Measurements from ENCODE around the gene ELAVL1.

The ELAVL1 gene

DNA sequence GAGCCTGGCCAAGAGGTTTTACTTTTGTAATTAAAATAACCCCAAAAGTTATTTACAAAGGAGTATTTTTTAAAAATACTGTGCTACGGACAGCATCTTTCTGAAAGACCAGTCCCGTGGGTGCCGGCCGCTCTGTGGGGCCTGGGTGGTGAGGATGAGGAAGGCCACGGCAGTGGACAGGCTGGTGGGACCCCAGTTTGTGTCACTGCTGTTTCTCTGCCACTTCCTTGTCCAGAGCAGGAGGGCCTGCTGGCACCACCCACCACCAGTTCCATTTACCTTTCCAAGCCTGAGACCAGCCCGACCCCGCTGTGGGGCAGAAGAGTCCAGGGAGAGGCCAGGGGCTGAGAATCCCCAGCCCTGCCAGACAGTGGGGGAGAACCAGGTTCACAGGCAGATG lies 23.8 kb downstream of the ELAVL1 start:
- Histone ChIP-seq H3K36me3 (ENCODE audit: control insufficient read depth, insufficient read depth, low read length) (peaks cover 28% of the 10 kb centered on the region), H3K4me3 (ENCODE audit: low read length) (no peak overlapping the region), H3K9ac (ENCODE audit: low read length) (no peak overlapping the region), H3K4me1 (ENCODE audit: control insufficient read depth, insufficient read depth, low read length) (no peaks in the 10 kb centered on the region), H3K27me3 (ENCODE audit: control insufficient read depth, insufficient read depth, low read length) (no peaks in the 10 kb centered on the region), H3K27ac (ENCODE audit: low read depth, low read length) (no peak overlapping the region)

DNA sequence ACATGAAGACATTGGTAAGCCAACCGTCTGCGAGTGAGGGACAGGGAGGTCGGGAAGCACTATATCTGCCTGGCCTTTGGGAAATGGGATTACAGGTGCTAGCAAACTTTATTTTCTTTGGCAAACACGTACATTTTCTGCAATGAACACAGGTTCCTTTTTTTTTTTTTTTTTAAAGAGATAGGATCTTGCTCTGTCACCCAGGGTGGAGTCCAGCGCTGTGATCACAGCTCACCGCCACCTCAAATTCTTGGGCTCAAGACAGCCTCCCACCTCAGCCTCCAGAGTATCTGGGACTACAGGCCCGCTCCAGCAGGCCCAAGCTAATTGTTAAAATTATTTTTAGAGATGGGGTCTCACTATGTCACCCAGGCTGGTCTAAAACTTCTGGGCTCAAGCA lies 24.2 kb downstream of the ELAVL1 start:
- peaks cover 28% of the 10 kb centered on the region for H3K36me3 ChIP-seq (ENCODE audit: control insufficient read depth, insufficient read depth, low read length)

DNA sequence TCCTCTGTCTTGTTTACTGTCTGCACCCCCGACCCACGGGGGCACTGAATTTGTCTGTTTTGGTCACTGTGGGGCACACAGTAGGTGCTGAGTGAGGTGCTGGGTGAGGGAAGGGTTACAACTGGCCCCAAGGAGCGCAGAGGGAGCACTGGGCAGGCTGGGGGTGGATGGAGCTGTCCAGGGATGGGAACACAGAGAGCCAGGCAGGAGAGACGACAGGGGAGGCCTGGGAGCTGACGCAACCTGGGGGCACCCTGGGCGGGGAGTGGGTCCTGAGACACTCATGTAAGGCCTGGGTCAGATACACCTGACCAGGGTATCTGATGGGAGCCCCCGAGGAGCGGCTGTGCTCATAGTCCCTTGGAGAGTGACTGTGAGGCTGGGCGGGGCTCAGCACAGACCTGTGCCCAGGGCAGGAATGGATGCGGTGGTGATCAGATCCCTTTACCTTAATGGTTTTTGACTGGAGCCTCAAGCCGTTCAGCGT lies 24.8 kb downstream of the ELAVL1 start:
- H3K9ac ChIP-seq (ENCODE audit: low read length), result no peak overlapping the region
- no peak overlapping the region for H3K27ac ChIP-seq (ENCODE audit: low read depth, low read length)
- H3K36me3 ChIP-seq (ENCODE audit: control insufficient read depth, insufficient read depth, low read length), result peaks cover 28% of the 10 kb centered on the region
- H3K4me3 ChIP-seq (ENCODE audit: low read length), result no peak overlapping the region
- H3K27me3 ChIP-seq (ENCODE audit: control insufficient read depth, insufficient read depth, low read length), result no peaks in the 10 kb centered on the region
- no peaks in the 10 kb centered on the region for H3K4me1 ChIP-seq (ENCODE audit: control insufficient read depth, insufficient read depth, low read length)

More for the DNA sequence above, 24.2 kb downstream of the ELAVL1 start:
- Histone ChIP-seq H3K27me3 (ENCODE audit: control insufficient read depth, insufficient read depth, low read length) (no peaks in the 10 kb centered on the region), H3K4me1 (ENCODE audit: control insufficient read depth, insufficient read depth, low read length) (no peaks in the 10 kb centered on the region), H3K9ac (ENCODE audit: low read length) (no peak overlapping the region), H3K4me3 (ENCODE audit: low read length) (no peak overlapping the region), H3K27ac (ENCODE audit: low read depth, low read length) (no peak overlapping the region)

DNA sequence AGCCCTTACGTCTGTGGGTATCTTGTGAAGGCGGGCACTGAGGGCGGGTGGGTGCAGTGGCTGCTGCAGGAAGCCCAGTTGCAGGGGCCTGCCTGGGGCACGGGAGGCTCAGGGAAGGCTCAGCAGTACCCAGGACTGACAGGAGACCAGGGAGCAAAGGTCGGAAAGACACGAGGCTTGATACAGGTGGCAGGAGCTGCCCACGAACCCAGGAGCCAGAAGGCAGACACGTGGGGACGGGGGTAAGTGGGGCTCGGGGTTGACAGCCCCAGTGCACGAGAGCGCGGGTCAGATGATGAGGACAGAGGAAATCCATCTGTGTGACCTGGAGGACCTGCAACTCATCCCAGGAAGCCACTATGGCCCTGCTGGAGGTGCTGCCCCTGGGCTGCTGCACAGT lies 25.3 kb downstream of the ELAVL1 start:
- peaks cover 28% of the 10 kb centered on the region for H3K36me3 ChIP-seq (ENCODE audit: control insufficient read depth, insufficient read depth, low read length)
- no peak overlapping the region for H3K4me3 ChIP-seq (ENCODE audit: low read length)
- H3K27ac ChIP-seq (ENCODE audit: low read depth, low read length), result no peak overlapping the region
- no peak overlapping the region for H3K9ac ChIP-seq (ENCODE audit: low read length)
- H3K27me3 ChIP-seq (ENCODE audit: control insufficient read depth, insufficient read depth, low read length), result no peaks in the 10 kb centered on the region
- H3K4me1 ChIP-seq (ENCODE audit: control insufficient read depth, insufficient read depth, low read length), result no peaks in the 10 kb centered on the region

DNA sequence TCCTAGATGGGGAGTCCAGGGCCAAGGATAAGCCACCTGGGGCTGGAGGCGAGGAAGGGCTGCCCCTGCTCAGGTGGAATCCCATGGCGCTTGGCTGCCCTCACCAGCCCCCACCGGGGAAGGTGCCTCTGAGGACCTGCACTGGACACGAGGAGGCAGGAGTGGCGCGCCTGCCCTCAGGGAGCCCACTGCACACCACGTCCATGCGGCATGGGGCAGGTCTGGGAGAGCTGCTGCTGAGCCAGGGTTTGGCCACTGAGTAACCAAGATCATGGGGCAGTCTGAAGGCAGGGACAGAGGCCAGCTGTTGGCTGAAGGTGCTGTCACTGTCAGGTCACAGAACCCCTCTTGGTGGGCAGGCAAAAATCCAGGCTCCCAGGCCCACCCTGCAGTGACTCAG lies 25.9 kb downstream of the ELAVL1 start:
- Histone ChIP-seq H3K27ac (ENCODE audit: low read depth, low read length) (no peak overlapping the region), H3K36me3 (ENCODE audit: control insufficient read depth, insufficient read depth, low read length) (peaks cover 28% of the 10 kb centered on the region), H3K27me3 (ENCODE audit: control insufficient read depth, insufficient read depth, low read length) (no peaks in the 10 kb centered on the region), H3K4me3 (ENCODE audit: low read length) (no peak overlapping the region), H3K4me1 (ENCODE audit: control insufficient read depth, insufficient read depth, low read length) (no peaks in the 10 kb centered on the region), H3K9ac (ENCODE audit: low read length) (no peak overlapping the region)

DNA sequence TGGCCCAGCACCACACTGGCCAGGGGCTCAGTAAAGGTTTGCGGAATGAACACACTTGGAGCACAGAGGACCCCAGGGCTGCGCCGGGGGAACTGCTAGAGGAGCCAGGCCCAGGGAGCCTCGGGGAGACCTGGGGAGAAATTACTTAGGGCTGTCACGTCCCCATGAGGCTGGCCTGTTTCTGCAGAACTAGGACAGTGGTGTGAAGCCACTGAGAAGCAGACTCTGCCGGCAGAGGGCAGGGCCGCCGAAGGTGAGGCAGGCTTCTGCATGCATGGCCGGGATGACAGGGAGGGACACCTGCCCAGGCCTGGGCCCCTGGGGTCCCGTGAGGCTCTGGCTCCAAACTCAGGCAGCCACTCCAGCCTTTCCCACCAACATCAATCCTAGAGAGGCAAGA lies 26.4 kb downstream of the ELAVL1 start:
- Histone ChIP-seq H3K36me3 (ENCODE audit: control insufficient read depth, insufficient read depth, low read length) (peaks cover 28% of the 10 kb centered on the region), H3K4me1 (ENCODE audit: control insufficient read depth, insufficient read depth, low read length) (no peaks in the 10 kb centered on the region), H3K27ac (ENCODE audit: low read depth, low read length) (no peak overlapping the region), H3K27me3 (ENCODE audit: control insufficient read depth, insufficient read depth, low read length) (no peaks in the 10 kb centered on the region), H3K4me3 (ENCODE audit: low read length) (no peak overlapping the region), H3K9ac (ENCODE audit: low read length) (no peak overlapping the region)

DNA sequence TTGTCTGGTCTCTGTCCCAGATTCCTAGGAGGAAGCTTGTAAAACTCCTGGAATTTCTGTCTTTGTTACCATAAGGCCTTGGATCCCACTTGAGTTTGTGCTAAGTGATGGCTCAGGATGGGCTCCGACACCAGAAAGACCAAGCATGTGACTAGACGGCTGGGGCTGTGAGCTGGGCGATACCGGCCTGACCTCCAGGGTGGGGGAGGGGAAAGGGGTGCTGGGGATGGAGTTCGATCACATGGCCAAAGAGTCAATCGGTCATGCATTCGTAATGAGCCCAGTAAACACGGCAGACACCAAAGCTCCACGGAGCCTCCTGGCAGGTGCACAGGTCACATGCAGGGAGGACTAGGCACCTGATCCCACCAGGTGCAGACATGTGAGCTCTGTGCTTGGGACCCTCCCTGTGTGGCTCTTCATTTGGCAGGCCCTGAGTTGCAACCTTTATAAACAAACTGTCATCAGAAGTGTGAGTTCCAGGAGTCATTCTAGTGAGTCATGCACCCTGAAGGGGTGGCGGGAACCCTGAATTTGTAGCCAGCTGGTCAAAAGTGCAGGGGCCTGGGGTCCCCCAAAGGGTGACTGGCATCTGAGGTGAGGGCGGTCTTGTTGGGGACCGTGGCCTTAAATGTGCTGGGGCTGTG lies 27.1 kb downstream of the ELAVL1 start:
- H3K4me3 ChIP-seq (ENCODE audit: low read length), result no peak overlapping the region
- H3K27me3 ChIP-seq (ENCODE audit: control insufficient read depth, insufficient read depth, low read length), result no peaks in the 10 kb centered on the region
- H3K27ac ChIP-seq (ENCODE audit: low read depth, low read length), result no peak overlapping the region
- peaks cover 35% of the 10 kb centered on the region for H3K36me3 ChIP-seq (ENCODE audit: control insufficient read depth, insufficient read depth, low read length)
- H3K9ac ChIP-seq (ENCODE audit: low read length), result no peak overlapping the region
- no peaks in the 10 kb centered on the region for H3K4me1 ChIP-seq (ENCODE audit: control insufficient read depth, insufficient read depth, low read length)

DNA sequence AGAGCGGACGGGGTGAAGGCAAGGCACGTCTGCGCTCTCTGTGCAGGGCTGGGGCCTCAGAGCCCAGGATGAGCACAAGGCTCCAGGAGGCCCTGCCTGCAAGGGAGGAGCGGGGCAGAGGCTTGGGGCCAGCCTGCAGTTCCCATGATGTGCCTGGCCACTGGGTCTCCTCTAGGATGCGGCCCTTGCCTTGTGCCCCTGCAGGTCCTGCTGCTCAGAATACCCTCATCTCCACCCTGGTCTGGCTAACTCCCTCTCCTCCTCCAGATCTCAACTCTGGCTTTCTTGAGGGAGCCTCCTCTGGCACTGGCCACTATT lies 27.8 kb downstream of the ELAVL1 start:
- H3K4me3 ChIP-seq (ENCODE audit: low read length), result no peak overlapping the region
- H3K9ac ChIP-seq (ENCODE audit: low read length), result no peak overlapping the region
- H3K27ac ChIP-seq (ENCODE audit: low read depth, low read length), result no peak overlapping the region
- peaks cover 35% of the 10 kb centered on the region for H3K36me3 ChIP-seq (ENCODE audit: control insufficient read depth, insufficient read depth, low read length)
- H3K27me3 ChIP-seq (ENCODE audit: control insufficient read depth, insufficient read depth, low read length), result no peaks in the 10 kb centered on the region
- H3K4me1 ChIP-seq (ENCODE audit: control insufficient read depth, insufficient read depth, low read length), result no peaks in the 10 kb centered on the region

DNA sequence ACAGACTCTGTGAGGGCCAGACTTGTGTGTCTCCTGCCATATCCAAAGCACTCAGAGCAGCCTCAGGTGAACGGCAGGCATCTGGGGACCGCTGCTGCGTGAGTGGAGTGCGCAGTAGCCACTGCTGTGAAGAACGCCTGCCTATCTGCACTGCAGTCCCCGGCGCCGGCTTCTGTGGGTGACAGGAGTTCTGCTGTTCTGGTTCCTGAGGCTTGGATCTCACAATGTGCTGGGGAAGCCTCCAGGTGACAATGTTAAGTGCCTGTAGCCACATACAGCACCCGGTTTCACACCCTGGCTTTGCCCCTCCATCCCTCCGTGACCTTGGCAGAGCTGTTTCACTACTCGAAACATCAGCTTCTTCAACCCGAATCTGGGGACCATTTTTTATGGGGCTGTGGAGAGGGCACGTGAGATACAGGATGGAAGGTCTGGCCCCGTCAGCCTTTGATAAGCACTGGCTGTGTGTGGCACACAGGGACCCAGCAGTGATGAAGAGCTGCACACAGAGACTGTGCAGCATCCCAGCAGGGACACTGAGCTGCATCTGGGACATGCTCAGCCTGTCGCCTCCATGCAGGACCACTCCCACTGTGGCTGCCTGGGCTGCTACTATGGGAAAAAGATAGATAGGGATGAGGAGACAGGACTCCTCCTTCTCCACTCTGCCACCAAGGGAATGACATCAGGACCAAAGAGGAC lies 28.3 kb downstream of the ELAVL1 start:
- Histone ChIP-seq H3K4me3 (ENCODE audit: low read length) (no peak overlapping the region), H3K27me3 (ENCODE audit: control insufficient read depth, insufficient read depth, low read length) (no peaks in the 10 kb centered on the region), H3K9ac (ENCODE audit: low read length) (no peak overlapping the region), H3K27ac (ENCODE audit: low read depth, low read length) (no peak overlapping the region), H3K36me3 (ENCODE audit: control insufficient read depth, insufficient read depth, low read length) (peaks cover 37% of the 10 kb centered on the region), H3K4me1 (ENCODE audit: control insufficient read depth, insufficient read depth, low read length) (no peaks in the 10 kb centered on the region)

DNA sequence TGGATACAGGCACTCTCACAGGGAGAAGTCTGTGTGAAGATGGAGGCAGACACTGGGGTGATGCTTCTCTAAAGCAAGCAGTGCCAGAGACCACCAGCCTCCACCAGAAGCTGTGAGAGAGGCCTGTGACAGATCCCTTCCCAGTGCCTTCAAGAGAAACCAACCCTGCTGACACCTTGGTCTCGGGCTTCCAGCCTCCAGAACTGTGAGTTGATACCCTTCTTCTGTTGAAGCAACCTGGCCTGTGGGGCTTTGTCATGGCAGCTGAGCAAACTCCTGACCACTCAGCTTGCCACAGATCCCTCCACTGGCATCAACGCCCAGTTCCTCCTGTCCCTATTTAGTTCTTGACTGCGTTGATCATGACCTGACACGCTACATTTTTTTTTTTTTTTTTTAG lies 29.0 kb downstream of the ELAVL1 start:
- H3K36me3 ChIP-seq (ENCODE audit: control insufficient read depth, insufficient read depth, low read length), result peaks cover 41% of the 10 kb centered on the region
- no peaks in the 10 kb centered on the region for H3K4me1 ChIP-seq (ENCODE audit: control insufficient read depth, insufficient read depth, low read length)
- no peak overlapping the region for H3K9ac ChIP-seq (ENCODE audit: low read length)
- no peaks in the 10 kb centered on the region for H3K27me3 ChIP-seq (ENCODE audit: control insufficient read depth, insufficient read depth, low read length)
- H3K27ac ChIP-seq (ENCODE audit: low read depth, low read length), result no peak overlapping the region
- H3K4me3 ChIP-seq (ENCODE audit: low read length), result no peak overlapping the region

DNA sequence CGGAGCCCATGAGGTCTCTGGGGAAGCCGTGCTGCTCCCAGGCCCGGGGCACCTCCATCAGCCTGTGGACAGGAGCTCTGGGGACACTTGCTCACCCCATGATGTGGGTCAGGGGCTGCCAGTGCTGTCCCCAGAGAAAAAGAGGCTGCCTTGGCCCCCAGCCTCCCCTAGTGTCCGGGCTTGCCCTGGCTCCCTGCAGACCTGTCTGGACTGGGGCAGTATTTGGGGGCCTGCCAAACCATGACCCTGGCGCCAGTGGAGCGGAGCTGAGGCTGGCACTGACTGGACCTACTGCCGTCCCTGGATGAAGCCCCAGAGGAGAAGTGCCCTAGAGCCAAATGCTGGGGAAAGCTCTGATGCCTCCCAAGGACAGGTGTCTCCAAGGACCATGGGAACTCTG lies 30.4 kb downstream of the ELAVL1 start:
- Histone ChIP-seq H3K9ac (ENCODE audit: low read length) (no peak overlapping the region), H3K4me3 (ENCODE audit: low read length) (no peak overlapping the region), H3K36me3 (ENCODE audit: control insufficient read depth, insufficient read depth, low read length) (peaks cover 35% of the 10 kb centered on the region), H3K4me1 (ENCODE audit: control insufficient read depth, insufficient read depth, low read length) (no peaks in the 10 kb centered on the region), H3K27me3 (ENCODE audit: control insufficient read depth, insufficient read depth, low read length) (no peaks in the 10 kb centered on the region), H3K27ac (ENCODE audit: low read depth, low read length) (no peak overlapping the region)

DNA sequence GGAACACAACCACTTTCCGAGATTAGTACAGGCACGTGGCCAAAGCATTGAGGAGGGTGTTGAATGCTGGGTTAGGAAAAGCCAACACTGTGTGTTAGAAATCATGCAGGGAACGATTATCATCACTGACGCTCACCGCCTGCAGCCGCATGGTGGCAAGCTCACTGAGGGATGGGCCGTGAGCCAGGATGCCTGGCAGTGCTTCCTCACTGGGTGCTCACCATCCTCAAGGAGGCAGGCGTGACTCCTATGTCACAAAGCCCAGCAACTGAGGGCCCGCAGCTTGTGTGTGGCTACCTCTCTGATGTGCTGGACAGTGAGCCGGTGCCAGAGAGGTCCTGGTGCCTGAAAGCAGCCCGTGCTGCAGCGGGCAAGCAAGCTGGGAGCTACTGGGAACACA lies 31.6 kb downstream of the ELAVL1 start:
- Histone ChIP-seq H3K4me1 (ENCODE audit: control insufficient read depth, insufficient read depth, low read length) (no peaks in the 10 kb centered on the region), H3K36me3 (ENCODE audit: control insufficient read depth, insufficient read depth, low read length) (peaks cover 30% of the 10 kb centered on the region), H3K9ac (ENCODE audit: low read length) (no peak overlapping the region), H3K27ac (ENCODE audit: low read depth, low read length) (no peak overlapping the region), H3K4me3 (ENCODE audit: low read length) (no peak overlapping the region), H3K27me3 (ENCODE audit: control insufficient read depth, insufficient read depth, low read length) (no peaks in the 10 kb centered on the region)
